IMR-90 (cell line): ENCODE data around the gene NUP50. TPM values are rescaled to one million over a fixed set of nuclear protein-coding genes. Genes with fewer than 3 reads are reported as not detected.

ENCODE experiments used
- ATAC-seq: fragments of 200-7000 bp; cut with Tn5 transposase; 2 replicates; pipeline ENCODE4 v1.9.1; 2020; ENCODE audit warnings: low read depth, mild to moderate bottlenecking, moderate library complexity
- BruUV-seq: library from RNA; stranded (reverse); fragments of 400-500 nt; replicated peaks from 2 replicates; lab custom pipeline; 2021; lab: Mats Ljungman, UMichigan
- CTCF ChIA-PET: fragments of 300-600 bp; formaldehyde crosslinking; extraction: SDS; loops from one replicate; lab custom pipeline; 2021; ENCODE audit warnings: antibody characterized with exemption; lab: Yijun Ruan, JAX
- POLR2A ChIA-PET: fragments of 300-600 bp; sonication (Branson Sonifier 250); formaldehyde crosslinking; loops from one replicate; lab custom pipeline; 2022; ENCODE audit warnings: antibody characterized with exemption; ENCODE audit not compliant: unreplicated experiment; lab: Charles Lee
- DNase-seq: peaks from one replicate; pipeline ENCODE4 v3.0.0; 2013
- H2AFZ ChIP-seq: replicated peaks from 2 replicates; pipeline ENCODE3; 2013; ENCODE audit warnings: low read length, mild to moderate bottlenecking; ENCODE audit not compliant: poor library complexity
- H2AK5ac ChIP-seq: 2 replicates; pipeline ENCODE4 v1.6.1; 2013; ENCODE audit warnings: low read depth, low read length, inconsistent platforms
- H2AK9ac ChIP-seq: replicated peaks from 2 replicates; pipeline ENCODE3; 2013; ENCODE audit warnings: mild to moderate bottlenecking, low read depth, low read length, moderate library complexity; ENCODE audit not compliant: poor library complexity
- H2BK120ac ChIP-seq: 2 replicates; pipeline ENCODE4 v1.6.1; 2013; ENCODE audit warnings: low read depth, low read length, inconsistent platforms
- H2BK15ac ChIP-seq: 3 replicates; pipeline ENCODE4 v1.6.1; 2013; ENCODE audit warnings: low read depth, low read length, inconsistent platforms
- H2BK20ac ChIP-seq: 2 replicates; pipeline ENCODE4 v1.6.1; 2013; ENCODE audit warnings: low read depth, mild to moderate bottlenecking, inconsistent platforms, low read length, moderate library complexity
- H2BK5ac ChIP-seq: 2 replicates; pipeline ENCODE4 v1.6.1; 2013; ENCODE audit warnings: mild to moderate bottlenecking, low read depth, low read length, inconsistent platforms; ENCODE audit not compliant: poor library complexity, severe bottlenecking
- H3K14ac ChIP-seq: replicated peaks from 2 replicates; pipeline ENCODE4 v1.6.1; 2013; ENCODE audit warnings: low read depth, low read length, inconsistent platforms
- H3K18ac ChIP-seq: 2 replicates; pipeline ENCODE4 v1.6.1; 2013; ENCODE audit warnings: low read depth, low read length, control low read depth
- H3K23ac ChIP-seq: 2 replicates; pipeline ENCODE4 v1.6.1; 2013; ENCODE audit warnings: low read depth, low read length, inconsistent platforms
- H3K27ac ChIP-seq: 2 replicates; pipeline ENCODE4 v1.5.1; 2013; ENCODE audit warnings: mild to moderate bottlenecking, control low read depth, low read length; ENCODE audit not compliant: insufficient read depth
- H3K27me3 ChIP-seq: 2 replicates; pipeline ENCODE4 v1.6.1; 2013; ENCODE audit warnings: low read length; ENCODE audit not compliant: control insufficient read depth, insufficient read depth
- H3K36me3 ChIP-seq: 2 replicates; pipeline ENCODE4 v1.6.1; 2013; ENCODE audit warnings: low read length, mixed read lengths; ENCODE audit not compliant: control insufficient read depth, insufficient read depth
- H3K4ac ChIP-seq: 2 replicates; pipeline ENCODE4 v1.6.1; 2013; ENCODE audit warnings: low read depth, low read length, inconsistent platforms
- H3K4me1 ChIP-seq: 2 replicates; pipeline ENCODE4 v1.6.1; 2013; ENCODE audit warnings: low read length, mixed read lengths; ENCODE audit not compliant: control insufficient read depth, insufficient read depth
- H3K4me2 ChIP-seq: 2 replicates; pipeline ENCODE4 v1.6.1; 2013; ENCODE audit warnings: low read depth, mild to moderate bottlenecking, control low read depth, low read length, moderate library complexity
- H3K4me3 ChIP-seq: 2 replicates; pipeline ENCODE4 v1.5.1; 2013; ENCODE audit warnings: low read depth, mild to moderate bottlenecking, control low read depth, low read length, moderate library complexity; ENCODE audit not compliant: insufficient read depth
- H3K56ac ChIP-seq: 2 replicates; pipeline ENCODE4 v1.6.1; 2013; ENCODE audit warnings: low read length, inconsistent platforms; ENCODE audit not compliant: insufficient read depth; ENCODE audit errors: extremely low read depth
- H3K79me1 ChIP-seq, 2 experiments: 2 replicates each; pipeline ENCODE4 v1.6.1; 2013; ENCODE audit warnings: low read length in 2 of 2, inconsistent platforms in 1 of 2, low read depth in 1 of 2
- H3K9ac ChIP-seq: 2 replicates; pipeline ENCODE4 v1.6.1; 2013; ENCODE audit warnings: low read depth, low read length, control low read depth
- H3K9me1 ChIP-seq: 2 replicates; pipeline ENCODE4 v1.6.1; 2013; ENCODE audit warnings: low read length, inconsistent platforms; ENCODE audit not compliant: insufficient read depth
- H3K9me3 ChIP-seq: 2 replicates; pipeline ENCODE4 v1.6.1; 2013; ENCODE audit warnings: low read length; ENCODE audit not compliant: control insufficient read depth, insufficient read depth
- H4K20me1 ChIP-seq: 2 replicates; pipeline ENCODE4 v1.6.1; 2013; ENCODE audit warnings: low read length, inconsistent platforms; ENCODE audit not compliant: insufficient read depth
- H4K5ac ChIP-seq: 2 replicates; pipeline ENCODE4 v1.6.1; 2013; ENCODE audit warnings: mild to moderate bottlenecking, low read depth, low read length, control low read depth
- H4K8ac ChIP-seq, 2 experiments: 2 replicates each; pipeline ENCODE4 v1.6.1; 2013; ENCODE audit warnings: low read depth in 2 of 2, low read length in 2 of 2, control low read depth in 1 of 2, inconsistent platforms in 1 of 2
- H4K91ac ChIP-seq: 2 replicates; pipeline ENCODE4 v1.6.1; 2013; ENCODE audit warnings: low read depth, low read length, inconsistent platforms; ENCODE audit not compliant: insufficient read depth
- BHLHE40 ChIP-seq: fragments of 150-350 bp; IDR thresholded peaks from 2 replicates; pipeline ENCODE4 v1.6.1; 2016; ENCODE audit warnings: mild to moderate bottlenecking, low read depth, low read length
- CEBPB ChIP-seq: IDR thresholded peaks from 2 replicates; pipeline ENCODE4 v1.6.1; 2012; ENCODE audit warnings: low read depth, low read length, improper control_type of control experiment
- CHD1 ChIP-seq: IDR thresholded peaks from 2 replicates; pipeline ENCODE4 v1.6.1; 2012; ENCODE audit warnings: low read depth, low read length, improper control_type of control experiment
- CTCF ChIP-seq: conservative IDR thresholded peaks from 2 replicates; pipeline ENCODE4 v1.5.1; 2012; ENCODE audit warnings: mild to moderate bottlenecking, low read depth, low read length, improper control_type of control experiment
- FOS ChIP-seq: fragments of 150-350 bp; IDR thresholded peaks from 2 replicates; pipeline ENCODE4 v1.6.1; 2016; ENCODE audit warnings: low read depth, low read length
- MAFK ChIP-seq: IDR thresholded peaks from 2 replicates; pipeline ENCODE4 v1.6.1; 2012; ENCODE audit warnings: low read depth, low read length, improper control_type of control experiment
- MAZ ChIP-seq: IDR thresholded peaks from 2 replicates; pipeline ENCODE4 v1.6.1; 2012; ENCODE audit warnings: low read depth, mild to moderate bottlenecking, low read length, improper control_type of control experiment, moderate library complexity, borderline replicate concordance
- MXI1 ChIP-seq: IDR thresholded peaks from 2 replicates; pipeline ENCODE4 v1.6.1; 2012; ENCODE audit warnings: low read depth, mild to moderate bottlenecking, low read length, moderate library complexity, borderline replicate concordance
- NFE2L2 ChIP-seq: fragments of 150-350 bp; IDR thresholded peaks from 2 replicates; pipeline ENCODE4 v1.6.1; 2016; ENCODE audit warnings: low read depth, mild to moderate bottlenecking, low read length
- POLR2A ChIP-seq: IDR thresholded peaks from 2 replicates; pipeline ENCODE4 v1.6.1; 2012; ENCODE audit warnings: mild to moderate bottlenecking, low read depth, low read length
- RAD21 ChIP-seq: IDR thresholded peaks from 2 replicates; pipeline ENCODE4 v1.6.1; 2012; ENCODE audit warnings: low read length, improper control_type of control experiment
- RCOR1 ChIP-seq: IDR thresholded peaks from 2 replicates; pipeline ENCODE4 v1.6.1; 2012; ENCODE audit warnings: mild to moderate bottlenecking, low read length, improper control_type of control experiment; ENCODE audit not compliant: insufficient replicate concordance
- RFX5 ChIP-seq: IDR thresholded peaks from 2 replicates; pipeline ENCODE4 v1.8.0; 2012; ENCODE audit warnings: low read depth, mild to moderate bottlenecking, low read length, moderate library complexity
- WGBS, 2 experiments: methylation state at CpG; one replicate each; pipeline versions ENCODE4 v1.1.5 to v1.1.7; 2013; ENCODE audit warnings: missing lambda C conversion rate in 2 of 2; ENCODE audit not compliant: insufficient read length in 1 of 2; ENCODE audit errors: extremely low coverage in 2 of 2; 5-methylcytosine and 5-hydroxymethylcytosine counted together
- dilution Hi-C: fragments of 300-500 bp; cut with HindIII; formaldehyde crosslinking; loops from one replicate; pipeline ENCODE4 v1.14.3; 2018; ENCODE audit warnings: low sequenced_read_pairs; ENCODE audit not compliant: unreplicated experiment
- in situ Hi-C: fragments of 300-500 bp; cut with MboI; formaldehyde crosslinking; loops from 3 replicates; pipeline ENCODE4 v1.14.3; 2019; ENCODE audit warnings: low sequenced_read_pairs, inconsistent platforms, mixed read lengths
- intact Hi-C: fragments of 100-400 bp; cut with micrococcal nuclease; formaldehyde crosslinking; loops from 2 replicates; pipeline ENCODE4 v1.10.0; 2022
- polyA plus RNA-seq, 3 experiments: library from polyadenylated mRNA; depleted of rRNA; stranded (reverse); fragments of >200 nt; gene quantifications; 2 replicates each; pipeline ENCODE4 v1.2.3, GENCODE V29; 2012; ENCODE audit warnings: low replicate concordance in 1 of 3
- total RNA-seq: library from RNA; depleted of rRNA; stranded (reverse); fragments of >200 nt; gene quantifications from 2 replicates; pipeline ENCODE4 v1.2.3, GENCODE V29; 2012

Gene NUP50
- total and polyA plus RNA-seq, 2 of the 4 experiments (the other 2 are of a cell fraction): 12.8 to 65.4 TPM

DNA sequence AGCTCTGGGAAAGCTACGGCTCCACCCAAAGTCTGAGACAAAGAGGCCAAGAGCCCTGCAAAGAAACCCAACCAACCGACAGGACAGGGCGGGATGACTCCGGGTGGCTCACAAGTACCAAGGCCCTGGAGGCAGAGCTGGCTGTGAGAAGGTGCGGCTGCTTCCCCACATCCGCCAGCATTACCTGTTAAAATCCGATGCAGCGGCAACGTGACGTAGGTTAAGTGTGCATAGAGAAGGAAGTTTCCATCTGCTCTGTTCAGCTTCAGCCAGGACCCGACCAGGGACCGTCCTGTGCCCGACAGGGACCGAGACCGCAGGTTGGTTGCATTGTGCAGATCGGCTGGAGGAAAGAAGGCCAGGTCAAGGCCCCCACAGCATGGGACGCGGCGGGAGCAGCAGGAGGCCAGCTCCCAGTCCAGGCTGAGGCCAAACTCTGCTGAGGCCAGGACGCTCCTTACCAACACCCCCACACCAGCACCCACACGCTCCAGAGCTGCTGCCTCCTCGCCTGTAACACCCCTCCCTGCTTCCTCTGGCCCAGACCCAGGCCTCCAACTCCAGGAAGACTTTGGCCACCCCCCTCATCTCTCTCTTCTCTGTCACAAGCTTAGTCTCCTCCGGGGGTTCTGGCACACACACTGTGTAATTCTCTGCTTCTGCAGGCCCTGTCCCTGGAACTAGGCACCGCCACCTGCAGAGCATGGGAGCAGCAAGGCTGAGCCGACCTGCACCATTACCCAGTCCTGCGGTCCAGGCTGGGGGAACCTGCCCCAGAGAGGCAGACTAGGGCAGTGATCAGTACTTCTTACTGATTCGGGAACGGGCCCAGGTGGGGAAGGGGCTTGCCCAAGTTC lies 34.1 kb downstream of the NUP50 start (continued):
- no peak for TF ChIP-seq NFE2L2

DNA sequence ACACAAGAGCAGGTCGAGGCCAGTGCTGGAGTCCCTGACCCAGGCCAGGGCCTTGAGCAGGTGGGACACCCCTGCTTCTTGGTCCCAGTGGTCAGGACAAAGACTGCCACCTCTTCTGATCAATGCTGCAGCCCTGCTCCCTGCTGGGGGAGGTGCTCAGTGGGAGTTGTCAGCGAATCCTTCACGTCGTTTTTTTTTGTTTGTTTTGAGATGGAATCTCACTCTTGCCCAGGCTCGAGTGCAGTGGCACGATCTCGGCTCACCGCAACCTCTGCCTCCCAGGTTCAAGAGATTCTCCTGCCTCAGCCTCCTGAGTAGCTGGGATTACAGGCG lies 34.7 kb downstream of the NUP50 start:
- Histone ChIP-seq H3K27ac (no peak overlapping the region), H3K9me3 (no peaks in the 10 kb centered on the region), H2BK15ac (no peak overlapping the region), H3K4me3 (no peak overlapping the region), H4K20me1 (peaks cover 24% of the 10 kb centered on the region), H4K91ac (no peak overlapping the region), H4K5ac (no peak overlapping the region), H2AFZ (no peak overlapping the region), H3K9me1 (peaks cover 15% of the 10 kb centered on the region), H2AK5ac (no peak overlapping the region), H3K4ac (no peak overlapping the region), H2BK120ac (no peak overlapping the region), H3K18ac (no peak overlapping the region), H3K4me1 (peaks cover 21% of the 10 kb centered on the region), H3K23ac (no peak overlapping the region), H3K79me1 (peaks cover 0 to 21% of the 10 kb centered on the region in 2 experiments; a peak in 3 of 4 replicates), H3K27me3 (no peaks in the 10 kb centered on the region), H3K14ac (no peak overlapping the region), H2AK9ac (no peak overlapping the region), H2BK5ac (no peak overlapping the region), H3K36me3 (peaks cover 54% of the 10 kb centered on the region), H3K56ac (no peak overlapping the region), H2BK20ac (no peak overlapping the region), H3K4me2 (no peak overlapping the region), H3K9ac (no peak overlapping the region), H4K8ac (no peak overlapping the region)
- no CpG with 5 or more reads among the region's 9 CpGs for WGBS, 2 experiments
- in situ Hi-C loops: no loop called here
- BruUV-seq: no TSS peak
- intact Hi-C loops: no loop called here
- DNase-seq (no peak), ATAC-seq (no peak)
- TF ChIP-seq MXI1 (no peak), FOS (no peak), BHLHE40 (no peak), CTCF (no peak), RCOR1 (no peak), POLR2A (no peak), MAFK (no peak), RFX5 (no peak), CEBPB (no peak), NFE2L2 (no peak), CHD1 (no peak), RAD21 (no peak), MAZ (no peak)
- dilution Hi-C loops: no loop called here
- CTCF ChIA-PET: no interaction called here
- POLR2A ChIA-PET: no interaction called here
